ENCODE measurements around the gene FAM83E.

DNA sequence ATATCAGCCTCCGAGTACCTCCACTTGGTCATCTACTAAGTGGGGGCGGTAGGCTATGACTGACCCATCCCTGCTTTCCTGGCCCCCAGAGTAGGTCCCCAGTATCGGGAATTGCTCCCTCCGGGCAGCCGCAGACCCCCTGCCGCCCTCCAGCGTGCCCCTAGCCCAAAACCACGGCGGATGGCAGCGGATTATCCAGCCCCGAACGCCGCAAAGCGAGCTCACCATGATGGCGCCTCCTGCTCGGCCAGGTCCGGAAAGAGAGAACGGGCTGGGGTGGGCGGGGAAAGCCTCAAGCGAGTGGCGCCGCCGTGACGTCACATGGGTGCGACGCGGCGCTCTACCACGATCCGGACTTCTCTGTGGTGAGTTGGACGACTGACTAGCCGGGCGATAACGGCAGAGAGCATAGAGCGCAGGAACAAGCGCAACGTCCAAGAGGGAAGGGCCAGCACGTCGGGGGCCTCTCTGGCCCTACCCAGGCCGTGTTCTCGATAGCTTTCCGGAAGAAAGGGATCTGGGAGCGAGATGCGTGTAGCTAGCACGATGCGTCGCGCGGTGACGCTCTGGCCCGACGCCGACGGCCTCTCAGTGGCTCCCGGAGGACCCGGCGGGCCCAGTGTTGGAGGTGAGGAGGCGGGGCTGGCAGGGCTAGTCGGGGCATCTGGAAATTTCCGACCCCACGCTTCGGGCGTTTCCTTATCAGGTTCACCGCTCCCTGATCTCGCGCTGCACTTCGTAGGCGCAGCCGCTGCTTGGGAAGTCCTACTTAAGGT is 4.2 kb upstream of the FAM83E start, which contains the start of the genes RPL18 and SPHK2:
- TF ChIP-seq EZH2 (IDR thresholded peaks at IDR 0.05; ENCODE audit: low read depth, low read length, severe bottlenecking), result no peak
- peak in 1 of 3 experiments; percentile 9; a peak in 1 of 4 replicates for TF ChIP-seq CTCF (IDR thresholded peaks at IDR 0.05; ENCODE audit: control extremely low read depth in 1 of 3, insufficient read depth in 1 of 3, low read depth in 1 of 3, low read length in 3 of 3)
- no peak; a peak in 1 of 3 replicates for TF ChIP-seq EP300 (IDR thresholded peaks at IDR 0.05; ENCODE audit: borderline replicate concordance in 1 of 2, low read depth in 2 of 2, low read length in 2 of 2)
- peak; percentile 36; the same call in 1 of the 2 replicates for TF ChIP-seq JUND (IDR thresholded peaks at IDR 0.05; ENCODE audit: low read length)
- peak; percentile 98 for TF ChIP-seq CREB1 (IDR thresholded peaks at IDR 0.05)
- peak; percentile 76 to 94 for TF ChIP-seq SIN3A (conservative IDR thresholded peaks at IDR 0.05 in 1 of 2, IDR thresholded peaks at IDR 0.05 in 1 of 2; ENCODE audit: low read depth in 1 of 2, low read length in 2 of 2)
- peak; percentile 90 for TF ChIP-seq YY1 (IDR thresholded peaks at IDR 0.05; ENCODE audit: low read depth, low read length)
- TF ChIP-seq SUZ12 (IDR thresholded peaks at IDR 0.05; ENCODE audit: low read length), result no peak
- peak; percentile 99 for TF ChIP-seq TAF7 (optimal IDR thresholded peaks at IDR 0.05; ENCODE audit: borderline replicate concordance, low read depth, low read length)
- TF ChIP-seq MAFK (IDR thresholded peaks at IDR 0.05; ENCODE audit: low read depth, low read length), result no peak
